ENCODE results near the gene PATL1.

The PATL1 gene

GRCh38 chr11:59615637-59616395 is 53.0 kb downstream of the PATL1 start, which contains the start of gene OSBP:
OSBP (minus strand) TSS chr11:59615774; CDS start chr11:59615664, 110 bp downstream.
- Histone ChIP-seq H3K4me3 (ENCODE audit: low read depth, low read length) (peak within 1 kb of the TSS; percentile 97), H2AFZ (ENCODE audit: low read length, unreplicated experiment) (peak within 1 kb of the TSS; percentile 79), H3K27ac (ENCODE audit: low read depth, low read length) (peak within 1 kb of the TSS; percentile 80)

GRCh38 chr11:59615120-59615636 is 53.7 kb downstream of the PATL1 start:
- Histone ChIP-seq H3K27ac (ENCODE audit: low read depth, low read length) (peak overlapping the region; percentile 68; the same call in 1 of the 2 replicates), H3K79me2 (ENCODE audit: control insufficient read depth, insufficient read depth, low read length, unreplicated experiment) (peaks cover 47% of the 10 kb centered on the region), H3K4me3 (ENCODE audit: low read depth, low read length) (peak overlapping the region; percentile 97), H3K4me1 (ENCODE audit: control insufficient read depth, insufficient read depth, low read length, unreplicated experiment) (peaks cover 29% of the 10 kb centered on the region), H3K36me3 (ENCODE audit: insufficient read depth, low read length) (peaks cover 5% of the 10 kb centered on the region; the same call in 1 of the 2 replicates), H3K27me3 (ENCODE audit: insufficient read depth, low read length) (no peaks in the 10 kb centered on the region), H2AFZ (ENCODE audit: low read length, unreplicated experiment) (peak overlapping the region; percentile 57)

More at GRCh38 chr11:59615637-59616395, 53.0 kb downstream of the PATL1 start, which contains the start of gene OSBP:
- Histone ChIP-seq H3K4me1 (ENCODE audit: control insufficient read depth, insufficient read depth, low read length, unreplicated experiment) (peaks cover 29% of the 10 kb centered on the region), H3K27me3 (ENCODE audit: insufficient read depth, low read length) (no peaks in the 10 kb centered on the region), H3K79me2 (ENCODE audit: control insufficient read depth, insufficient read depth, low read length, unreplicated experiment) (peaks cover 46% of the 10 kb centered on the region), H3K36me3 (ENCODE audit: insufficient read depth, low read length) (peaks cover 5% of the 10 kb centered on the region; the same call in 1 of the 2 replicates)

GRCh38 chr11:59614277-59615119 is 54.3 kb downstream of the PATL1 start:
- no peak overlapping the region; the same call in 1 of the 2 replicates for H3K27ac ChIP-seq (ENCODE audit: low read depth, low read length)
- peaks cover 47% of the 10 kb centered on the region for H3K79me2 ChIP-seq (ENCODE audit: control insufficient read depth, insufficient read depth, low read length, unreplicated experiment)
- H2AFZ ChIP-seq (ENCODE audit: low read length, unreplicated experiment): peak overlapping the region; percentile 57
- peaks cover 29% of the 10 kb centered on the region for H3K4me1 ChIP-seq (ENCODE audit: control insufficient read depth, insufficient read depth, low read length, unreplicated experiment)
- no peaks in the 10 kb centered on the region for H3K27me3 ChIP-seq (ENCODE audit: insufficient read depth, low read length)
- peaks cover 7% of the 10 kb centered on the region; the same call in 1 of the 2 replicates for H3K36me3 ChIP-seq (ENCODE audit: insufficient read depth, low read length)
- H3K4me3 ChIP-seq (ENCODE audit: low read depth, low read length): peak overlapping the region; percentile 97

- peaks cover 47% of the 10 kb centered on the region for H3K79me2 ChIP-seq (ENCODE audit: control insufficient read depth, insufficient read depth, low read length, unreplicated experiment)
- peaks cover 30% of the 10 kb centered on the region for H3K36me3 ChIP-seq (ENCODE audit: insufficient read depth, low read length)
- peaks cover 29% of the 10 kb centered on the region for H3K4me1 ChIP-seq (ENCODE audit: control insufficient read depth, insufficient read depth, low read length, unreplicated experiment)
- H3K4me3 ChIP-seq (ENCODE audit: low read depth, low read length): no peak overlapping the region
- H2AFZ ChIP-seq (ENCODE audit: low read length, unreplicated experiment): no peak overlapping the region
- H3K27ac ChIP-seq (ENCODE audit: low read depth, low read length): no peak overlapping the region
- H3K27me3 ChIP-seq (ENCODE audit: insufficient read depth, low read length): no peaks in the 10 kb centered on the region
Measured at GRCh38 chr11:59611570-59612565, 57.0 kb downstream of the PATL1 start.

GRCh38 chr11:59610289-59610688 is 58.5 kb downstream of the PATL1 start:
- H3K27me3 ChIP-seq (ENCODE audit: insufficient read depth, low read length): no peaks in the 10 kb centered on the region
- H3K36me3 ChIP-seq (ENCODE audit: insufficient read depth, low read length): peaks cover 36% of the 10 kb centered on the region
- H2AFZ ChIP-seq (ENCODE audit: low read length, unreplicated experiment): no peak overlapping the region
- no peak overlapping the region for H3K4me3 ChIP-seq (ENCODE audit: low read depth, low read length)
- peaks cover 48% of the 10 kb centered on the region for H3K79me2 ChIP-seq (ENCODE audit: control insufficient read depth, insufficient read depth, low read length, unreplicated experiment)
- no peak overlapping the region for H3K27ac ChIP-seq (ENCODE audit: low read depth, low read length)
- H3K4me1 ChIP-seq (ENCODE audit: control insufficient read depth, insufficient read depth, low read length, unreplicated experiment): peaks cover 29% of the 10 kb centered on the region

GRCh38 chr11:59607703-59608454 is 61.0 kb downstream of the PATL1 start:
- Histone ChIP-seq H3K36me3 (ENCODE audit: insufficient read depth, low read length) (peaks cover 34% of the 10 kb centered on the region), H3K4me1 (ENCODE audit: control insufficient read depth, insufficient read depth, low read length, unreplicated experiment) (peaks cover 13% of the 10 kb centered on the region), H3K4me3 (ENCODE audit: low read depth, low read length) (no peak overlapping the region), H3K79me2 (ENCODE audit: control insufficient read depth, insufficient read depth, low read length, unreplicated experiment) (peaks cover 24% of the 10 kb centered on the region), H3K27me3 (ENCODE audit: insufficient read depth, low read length) (no peaks in the 10 kb centered on the region), H3K27ac (ENCODE audit: low read depth, low read length) (no peak overlapping the region), H2AFZ (ENCODE audit: low read length, unreplicated experiment) (no peak overlapping the region)

- Histone ChIP-seq H2AFZ (ENCODE audit: low read length, unreplicated experiment) (no peak overlapping the region), H3K36me3 (ENCODE audit: insufficient read depth, low read length) (peaks cover 38% of the 10 kb centered on the region), H3K27ac (ENCODE audit: low read depth, low read length) (no peak overlapping the region), H3K4me1 (ENCODE audit: control insufficient read depth, insufficient read depth, low read length, unreplicated experiment) (no peaks in the 10 kb centered on the region), H3K4me3 (ENCODE audit: low read depth, low read length) (no peak overlapping the region), H3K79me2 (ENCODE audit: control insufficient read depth, insufficient read depth, low read length, unreplicated experiment) (peaks cover 3% of the 10 kb centered on the region), H3K27me3 (ENCODE audit: insufficient read depth, low read length) (no peaks in the 10 kb centered on the region)
Measured at GRCh38 chr11:59602432-59602831, 66.4 kb downstream of the PATL1 start.

GRCh38 chr11:59601788-59602187 is 67.0 kb downstream of the PATL1 start:
- peaks cover 2% of the 10 kb centered on the region for H3K79me2 ChIP-seq (ENCODE audit: control insufficient read depth, insufficient read depth, low read length, unreplicated experiment)
- no peaks in the 10 kb centered on the region for H3K27me3 ChIP-seq (ENCODE audit: insufficient read depth, low read length)
- H3K27ac ChIP-seq (ENCODE audit: low read depth, low read length): no peak overlapping the region
- peaks cover 33% of the 10 kb centered on the region for H3K36me3 ChIP-seq (ENCODE audit: insufficient read depth, low read length)
- no peaks in the 10 kb centered on the region for H3K4me1 ChIP-seq (ENCODE audit: control insufficient read depth, insufficient read depth, low read length, unreplicated experiment)
- H3K4me3 ChIP-seq (ENCODE audit: low read depth, low read length): no peak overlapping the region
- H2AFZ ChIP-seq (ENCODE audit: low read length, unreplicated experiment): no peak overlapping the region

GRCh38 chr11:59600636-59601035 is 68.2 kb downstream of the PATL1 start:
- Histone ChIP-seq H3K4me3 (ENCODE audit: low read depth, low read length) (no peak overlapping the region), H3K36me3 (ENCODE audit: insufficient read depth, low read length) (peaks cover 32% of the 10 kb centered on the region), H3K27me3 (ENCODE audit: insufficient read depth, low read length) (no peaks in the 10 kb centered on the region), H3K27ac (ENCODE audit: low read depth, low read length) (no peak overlapping the region), H3K79me2 (ENCODE audit: control insufficient read depth, insufficient read depth, low read length, unreplicated experiment) (no peaks in the 10 kb centered on the region), H2AFZ (ENCODE audit: low read length, unreplicated experiment) (no peak overlapping the region), H3K4me1 (ENCODE audit: control insufficient read depth, insufficient read depth, low read length, unreplicated experiment) (no peaks in the 10 kb centered on the region)
